Stimulated activated CD4-positive, alpha-beta T cell treated with anti-CD3 and anti-CD28 coated beads, TNF-alpha, amount 100 ng/mL, for 1 hour (primary cell): Measurements from ENCODE around the gene IMPDH1.

ENCODE experiments used
- DNase-seq, 3 donors: peaks; one replicate each; pipeline ENCODE4 v3.0.0-alpha.2; 2020; ENCODE audit warnings: low read depth in 3 of 3, low spot score in 1 of 3

Gene IMPDH1

DNA sequence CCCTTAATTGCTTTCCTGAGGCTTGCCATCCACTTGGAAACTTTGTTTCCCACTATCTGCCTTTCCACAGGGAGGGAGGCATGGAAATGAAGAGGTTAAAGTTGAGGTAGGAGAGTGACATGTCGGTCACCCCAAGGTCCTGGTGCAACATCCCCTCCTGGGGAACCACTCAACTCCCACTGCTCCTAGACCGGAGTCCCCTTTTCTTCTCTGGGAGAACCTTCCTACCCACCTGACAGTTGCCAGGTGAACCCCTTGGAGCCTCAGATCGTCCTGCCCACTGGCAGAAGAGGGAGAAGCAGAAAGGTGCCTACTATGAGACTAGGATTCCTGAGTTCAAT, 21.7 kb downstream of the IMPDH1 start:
- DNase-seq = no peak

DNA sequence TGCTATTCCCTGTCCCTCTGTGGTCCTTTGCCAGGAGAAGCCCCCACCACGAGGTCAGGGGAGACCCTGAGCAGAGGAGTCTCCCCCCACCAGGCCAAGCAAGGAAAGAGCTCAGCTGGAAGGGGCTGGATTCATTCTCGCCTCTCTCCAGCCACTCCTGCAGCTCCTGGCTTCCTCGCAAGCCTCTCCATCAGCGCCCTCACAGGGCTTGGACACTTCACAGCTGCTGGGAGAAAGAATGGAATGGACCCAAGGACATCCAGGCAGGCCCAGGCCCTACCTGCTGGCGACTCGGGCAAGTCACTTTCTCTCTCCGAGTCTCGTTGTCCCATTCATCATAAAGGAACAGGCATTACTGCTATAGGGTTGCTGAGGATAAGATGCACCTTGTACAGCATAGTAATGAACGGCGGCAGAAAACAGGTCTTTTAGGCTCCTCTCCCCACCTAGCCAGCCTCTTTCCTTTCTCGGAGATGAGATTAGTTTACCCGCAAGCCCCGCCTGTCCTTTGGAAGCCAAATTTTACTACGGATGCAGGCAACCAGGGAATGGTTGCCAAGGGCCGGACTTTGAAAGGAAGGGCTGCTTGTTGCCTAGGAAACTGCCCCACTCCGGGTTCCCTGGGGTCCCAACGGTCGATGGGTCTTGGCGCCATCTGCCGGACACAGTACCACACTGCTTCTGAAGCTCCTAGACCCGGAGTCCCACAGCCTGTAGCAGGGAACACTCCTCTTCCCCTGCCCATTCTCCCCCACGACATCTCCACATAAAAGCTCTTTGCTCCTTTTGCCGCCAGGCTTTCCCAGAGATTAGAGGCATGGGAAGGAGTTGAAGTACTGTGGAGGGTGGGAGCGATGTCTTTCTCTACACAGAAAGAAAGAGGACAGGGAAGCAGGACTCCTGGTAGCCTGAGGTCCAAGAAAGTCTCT, 22.3 kb downstream of the IMPDH1 start:
- peak in 2 of 3 donors; percentile 33 to 65 for DNase-seq

DNA sequence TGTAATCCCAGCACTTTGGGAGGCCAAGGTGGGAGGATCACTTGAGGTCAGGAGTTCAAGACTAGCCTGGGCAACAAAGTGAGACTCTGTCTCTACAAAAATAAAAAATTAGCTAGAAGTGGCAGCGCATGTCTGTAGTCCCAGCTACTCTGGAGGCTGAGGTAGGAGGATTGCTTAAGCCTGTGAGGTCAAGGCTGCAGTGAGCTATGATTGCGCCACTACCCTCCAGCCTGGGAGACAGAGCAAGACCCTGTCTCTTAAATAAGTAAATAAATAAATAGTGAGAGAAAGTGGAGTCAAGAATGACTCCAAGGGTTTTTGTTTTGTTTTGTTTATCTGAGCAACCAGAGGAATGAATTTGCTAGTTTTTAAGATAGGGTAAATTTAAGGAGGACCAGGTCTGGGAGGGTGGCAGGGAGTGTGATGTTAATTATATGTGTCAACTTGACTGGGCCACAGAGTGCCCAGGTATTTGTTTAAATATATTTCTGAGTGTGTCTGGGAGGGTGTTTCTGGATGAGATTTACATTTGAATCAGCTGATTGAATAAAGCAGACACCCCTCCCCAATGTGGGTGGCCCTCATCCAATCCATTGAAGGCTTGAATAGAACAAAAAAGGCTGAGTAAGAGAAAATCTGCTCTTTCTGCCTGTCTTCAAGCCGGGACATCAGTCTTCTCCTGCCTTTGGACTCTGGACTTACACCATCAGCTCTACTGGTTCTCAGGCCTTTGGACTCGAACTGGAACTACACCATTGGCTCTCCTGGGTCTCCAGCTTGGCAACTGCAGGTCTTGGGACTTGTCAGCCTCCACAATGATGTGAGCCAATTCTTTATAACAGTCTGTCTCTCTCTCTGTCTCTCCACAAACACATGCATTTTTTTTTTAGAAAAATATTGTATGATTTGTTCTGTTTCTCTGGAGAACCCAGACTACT, 23.5 kb downstream of the IMPDH1 start:
- no peak for DNase-seq

- DNase-seq = no peak
Measured at GRCh38 chr7:128384726-128385125, 25.1 kb downstream of the IMPDH1 start.

DNA sequence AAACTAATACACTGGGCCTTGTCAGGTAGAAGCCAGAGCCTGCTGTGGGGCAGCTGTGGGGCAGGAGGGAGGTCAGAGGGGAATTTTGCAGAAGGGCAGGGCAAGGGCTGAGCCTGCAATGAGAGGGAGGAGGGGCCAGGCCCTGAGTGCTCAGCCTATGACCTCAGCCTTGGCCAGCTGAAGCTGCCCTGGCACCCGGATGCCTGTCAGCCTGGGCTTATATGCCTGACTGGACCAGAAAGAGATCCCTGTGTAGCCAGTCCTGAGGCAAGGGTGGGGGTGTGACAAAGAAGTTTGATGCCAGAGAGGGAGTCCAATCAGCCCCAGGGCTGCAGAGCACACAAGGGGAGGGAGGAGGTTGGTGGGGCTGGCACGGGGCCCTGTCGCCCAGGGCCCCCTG, 26.0 kb downstream of the IMPDH1 start:
- DNase-seq = no peak

GRCh38 chr7:128381161-128381821, 28.5 kb downstream of the IMPDH1 start:
- no peak for DNase-seq

DNA sequence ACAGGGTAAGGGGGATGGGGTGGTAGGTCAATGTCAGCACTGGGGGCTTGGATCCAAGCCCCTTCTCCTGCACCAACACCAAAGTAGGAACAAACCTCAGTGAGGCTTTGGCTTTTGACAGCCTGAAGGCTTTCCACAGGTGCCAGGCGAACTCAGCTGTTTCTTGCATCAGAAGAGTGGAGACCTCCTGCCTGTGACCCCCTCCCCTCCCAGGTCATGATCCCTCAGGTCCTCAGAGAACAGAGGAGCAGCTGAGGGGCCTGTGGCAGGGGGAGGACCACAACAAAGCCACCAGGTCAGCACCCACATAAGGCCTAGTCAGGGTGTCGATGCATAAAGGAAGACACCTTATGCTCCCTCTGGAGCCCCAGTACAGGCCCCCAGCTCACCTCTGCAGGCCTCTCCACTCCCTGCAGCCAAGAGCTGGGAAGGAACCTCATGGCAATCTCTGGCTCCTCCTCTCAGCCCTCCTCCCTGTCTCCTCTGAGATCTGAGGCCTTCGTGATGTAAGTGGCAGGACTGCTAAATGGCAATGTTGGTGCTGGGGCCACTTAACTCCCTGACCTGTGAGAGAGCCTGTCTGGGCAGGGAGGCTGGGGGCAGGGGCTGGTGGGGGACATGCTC, 29.2 kb downstream of the IMPDH1 start:
- no peak for DNase-seq

DNA sequence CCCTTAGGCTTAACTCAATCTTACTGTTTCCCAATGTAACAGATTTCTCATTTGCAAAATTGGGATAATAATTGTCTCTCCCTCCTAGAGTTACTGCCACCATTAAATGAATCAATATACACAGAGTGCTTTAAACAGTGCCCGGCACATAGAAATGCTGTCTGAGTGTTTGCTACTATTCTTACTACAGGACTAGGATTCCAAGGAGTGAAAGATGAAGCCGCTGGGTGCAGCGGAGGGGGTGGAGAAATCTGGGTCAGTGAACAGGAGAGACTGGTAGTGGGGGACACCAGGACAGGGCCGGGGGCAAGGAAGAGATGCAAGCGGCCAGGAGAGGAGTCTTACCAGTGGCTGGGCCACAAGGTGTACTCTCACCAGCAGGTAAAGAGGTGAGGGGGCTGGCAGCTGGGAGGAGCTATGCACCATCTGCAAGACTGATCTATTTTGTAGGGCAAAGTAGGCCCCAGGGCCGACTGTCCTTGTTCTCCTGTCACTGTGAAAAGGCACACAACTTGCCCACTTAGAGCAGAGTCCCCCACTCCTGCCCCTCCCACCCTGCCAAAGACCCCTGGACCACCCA, 29.8 kb downstream of the IMPDH1 start:
- no peak for DNase-seq

- no peak for DNase-seq
Measured at GRCh38 chr7:128378637-128379036, 31.1 kb downstream of the IMPDH1 start.

- no peak for DNase-seq
Measured at GRCh38 chr7:128376077-128376476, 33.7 kb downstream of the IMPDH1 start.

DNA sequence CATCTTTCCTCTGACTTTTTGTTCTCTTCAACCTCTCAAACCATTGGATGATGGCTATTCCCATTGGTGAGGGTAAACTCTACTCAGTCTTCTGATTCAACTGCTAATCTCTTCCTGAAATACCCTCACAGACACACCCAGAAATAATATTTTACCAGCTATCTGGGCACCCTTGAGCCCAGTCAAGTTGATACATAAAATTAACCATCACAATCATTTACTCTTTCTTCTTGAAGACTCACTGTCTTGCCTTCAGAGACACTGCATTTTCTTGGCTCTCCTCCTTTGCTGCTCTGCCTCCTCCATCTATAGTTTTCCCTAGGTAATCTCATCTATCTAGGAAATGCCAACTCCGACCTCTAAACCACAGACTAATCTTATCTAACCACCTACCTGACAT, 35.7 kb downstream of the IMPDH1 start:
- DNase-seq = no peak

- no peak for DNase-seq
Measured at GRCh38 chr7:128373606-128374005, 36.2 kb downstream of the IMPDH1 start.

GRCh38 chr7:128370491-128370890, 39.3 kb downstream of the IMPDH1 start:
- no peak for DNase-seq

GRCh38 chr7:128366986-128367385, 42.8 kb downstream of the IMPDH1 start:
- DNase-seq = no peak

- DNase-seq = no peak
Measured at GRCh38 chr7:128366300-128366699, 43.5 kb downstream of the IMPDH1 start.

GRCh38 chr7:128365432-128365831, 44.4 kb downstream of the IMPDH1 start:
- no peak for DNase-seq

GRCh38 chr7:128364166-128364870, 45.5 kb downstream of the IMPDH1 start:
- no peak for DNase-seq

DNA sequence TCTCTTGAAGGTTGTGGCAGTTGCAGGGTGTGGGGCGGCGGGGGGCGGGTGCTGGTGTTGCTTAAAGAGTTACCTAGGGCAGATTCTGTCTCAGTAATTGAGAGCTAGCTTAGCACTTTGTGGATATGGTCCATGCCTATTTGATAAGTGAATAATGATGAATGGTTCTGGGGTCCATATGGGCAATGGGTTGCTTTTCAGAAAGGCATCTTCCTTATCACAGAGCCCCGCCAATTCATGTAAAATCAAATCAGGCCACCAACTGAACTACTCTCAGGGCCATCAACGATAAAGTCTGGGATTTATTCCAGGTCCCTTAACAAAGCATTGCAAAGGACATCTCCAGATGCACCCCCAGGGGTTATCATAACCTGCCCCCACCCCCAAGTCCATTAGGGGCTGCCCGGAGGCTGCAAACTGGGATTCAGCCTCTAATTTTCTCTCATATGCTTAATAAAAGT, 46.5 kb downstream of the IMPDH1 start:
- DNase-seq = no peak

- no peak for DNase-seq
Measured at GRCh38 chr7:128362670-128363069, 47.1 kb downstream of the IMPDH1 start.
